H1 (cell line): ENCODE data around the gene PAQR4. TPM values are rescaled to one million over a fixed set of nuclear protein-coding genes. Genes with fewer than 3 reads are reported as not detected.
A peak's percentile ranks its signal among the peaks of the same experiment; 100 is the strongest.

Experiments used
- CTCF ChIA-PET: fragments of 300-600 bp; sonication (Branson Sonifier 250); formaldehyde crosslinking; loops from one replicate; lab custom pipeline; 2021; ENCODE audit not compliant: partially characterized antibody; lab: Charles Lee
- POLR2A ChIA-PET: fragments of 300-600 bp; sonication (Branson Sonifier 250); formaldehyde crosslinking; loops from one replicate; lab custom pipeline; 2021; ENCODE audit warnings: inconsistent platforms; ENCODE audit not compliant: partially characterized antibody; lab: Charles Lee
- DNase-seq, 2 experiments: peaks; one replicate each; pipeline versions ENCODE4 v3.0.0 to v3.0.0-alpha.2; 2010 to 2022; ENCODE audit warnings: low spot score in 2 of 2, low read depth in 1 of 2, mixed read lengths in 1 of 2
- FAIRE-seq: peaks from 2 replicates; lab custom pipeline; 2011; peaks lifted over from hg19 to GRCh38; lab: Jason Lieb, UNC
- H2AFZ ChIP-seq: 2 replicates; pipeline ENCODE4 v1.8.1; 2012; ENCODE audit warnings: low read length, inconsistent platforms
- H2AK5ac ChIP-seq: 2 replicates; pipeline ENCODE4 v1.6.1; 2013; ENCODE audit warnings: low read depth, low read length
- H2BK120ac ChIP-seq: replicated peaks from 2 replicates; pipeline ENCODE3; 2013; ENCODE audit warnings: low read depth, low read length, inconsistent platforms
- H2BK12ac ChIP-seq: 2 replicates; pipeline ENCODE4 v1.6.1; 2013; ENCODE audit warnings: low read depth, low read length
- H2BK15ac ChIP-seq: 2 replicates; pipeline ENCODE4 v1.6.1; 2013; ENCODE audit warnings: low read length
- H2BK20ac ChIP-seq: 2 replicates; pipeline ENCODE4 v1.6.1; 2013; ENCODE audit warnings: low read length
- H2BK5ac ChIP-seq: 2 replicates; pipeline ENCODE4 v1.6.1; 2013; ENCODE audit warnings: low read depth, low read length
- H3K14ac ChIP-seq: 2 replicates; pipeline ENCODE4 v1.6.1; 2013; ENCODE audit warnings: inconsistent platforms; ENCODE audit not compliant: insufficient read length
- H3K18ac ChIP-seq: 2 replicates; pipeline ENCODE4 v1.6.1; 2013; ENCODE audit warnings: low read length; ENCODE audit errors: extremely low read depth
- H3K23ac ChIP-seq: 2 replicates; pipeline ENCODE4 v1.6.1; 2013; ENCODE audit warnings: inconsistent platforms; ENCODE audit not compliant: insufficient read length
- H3K23me2 ChIP-seq: 2 replicates; pipeline ENCODE4 v1.6.1; 2013; ENCODE audit warnings: low read depth, low read length
- H3K27ac ChIP-seq: 2 replicates; pipeline ENCODE4 v1.6.1; 2011; ENCODE audit warnings: low read depth, low read length, inconsistent platforms
- H3K27me3 ChIP-seq, 4 experiments: replicated peaks in 1 of 4; 1 replicate in 1 of 4; 2 replicates in 3 of 4; pipeline versions ENCODE4 v1.6.1 to v1.8.1; 2011 to 2013; ENCODE audit warnings: low read length in 3 of 4, mild to moderate bottlenecking in 3 of 4, inconsistent platforms in 2 of 4, mixed read lengths in 2 of 4, moderate library complexity in 1 of 4; ENCODE audit not compliant: control insufficient read depth in 3 of 4, insufficient read depth in 3 of 4; ENCODE audit errors: extremely low read depth in 1 of 4
- H3K36me3 ChIP-seq, 4 experiments: 2 replicates each; pipeline versions ENCODE4 v1.6.1 to v1.8.1; 2011 to 2013; ENCODE audit warnings: mild to moderate bottlenecking in 4 of 4, low read length in 3 of 4, moderate library complexity in 2 of 4, control low read depth in 1 of 4, inconsistent platforms in 1 of 4; ENCODE audit not compliant: insufficient read depth in 4 of 4, control insufficient read depth in 2 of 4
- H3K4ac ChIP-seq: replicated peaks from 2 replicates; pipeline ENCODE3; 2013; ENCODE audit warnings: low read length, low read depth, mixed read lengths, inconsistent platforms; ENCODE audit not compliant: insufficient read length
- H3K4me1 ChIP-seq, 4 experiments: replicated peaks in 1 of 4; 1 replicate in 1 of 4; 2 replicates in 3 of 4; pipeline versions ENCODE4 v1.6.1 to v1.8.1; 2011 to 2013; ENCODE audit warnings: low read length in 3 of 4, inconsistent platforms in 2 of 4, mixed read lengths in 1 of 4; ENCODE audit not compliant: insufficient read depth in 4 of 4, control insufficient read depth in 3 of 4
- H3K4me2 ChIP-seq, 2 experiments: 2 replicates each; pipeline versions ENCODE4 v1.6.1 to v1.8.1; 2011 to 2013; ENCODE audit warnings: low read depth in 2 of 2, low read length in 2 of 2, control low read depth in 1 of 2, inconsistent platforms in 1 of 2, mild to moderate bottlenecking in 1 of 2; ENCODE audit not compliant: insufficient read depth in 1 of 2
- H3K4me3 ChIP-seq, 4 experiments: fragments of 200-600, 300-600 bp in 1 of 4; sonication (generic), shearing (Covaris generic), sonication (Bioruptor Twin) in 1 of 4; 2 replicates each; pipeline versions ENCODE4 v1.5.1 to v1.8.1; 2011 to 2016; ENCODE audit warnings: low read length in 4 of 4, low read depth in 3 of 4, control low read depth in 2 of 4, inconsistent platforms in 2 of 4, mild to moderate bottlenecking in 2 of 4, mixed read lengths in 1 of 4, moderate library complexity in 1 of 4; ENCODE audit not compliant: insufficient read depth in 2 of 4; ENCODE audit errors: extremely low read depth in 1 of 4
- H3K56ac ChIP-seq: replicated peaks from 2 replicates; pipeline ENCODE3; 2013; ENCODE audit warnings: low read depth, mild to moderate bottlenecking, mixed read lengths, low read length, inconsistent platforms; ENCODE audit not compliant: insufficient read length
- H3K79me1 ChIP-seq: 2 replicates; pipeline ENCODE4 v1.6.1; 2013; ENCODE audit warnings: low read depth, low read length, control low read depth
- H3K79me2 ChIP-seq, 2 experiments: 2 replicates each; pipeline versions ENCODE4 v1.6.1 to v1.8.1; 2012 to 2013; ENCODE audit warnings: low read length in 2 of 2, mild to moderate bottlenecking in 2 of 2, inconsistent platforms in 1 of 2; ENCODE audit not compliant: insufficient read depth in 2 of 2, control insufficient read depth in 1 of 2
- H3K9ac ChIP-seq, 4 experiments: replicated peaks in 1 of 4; 1 replicate in 1 of 4; 2 replicates in 3 of 4; pipeline versions ENCODE4 v1.6.1 to v1.8.1; 2011 to 2013; ENCODE audit warnings: low read depth in 3 of 4, low read length in 3 of 4, control low read depth in 2 of 4, mild to moderate bottlenecking in 2 of 4, moderate library complexity in 2 of 4, inconsistent platforms in 1 of 4; ENCODE audit errors: extremely low read depth in 1 of 4
- H3K9me3 ChIP-seq, 2 experiments: 2 replicates each; pipeline versions ENCODE4 v1.6.1 to v1.8.1; 2012 to 2013; ENCODE audit warnings: mild to moderate bottlenecking in 2 of 2, moderate library complexity in 2 of 2, control low read depth in 1 of 2, inconsistent platforms in 1 of 2, low read depth in 1 of 2, low read length in 1 of 2, mixed read lengths in 1 of 2; ENCODE audit not compliant: insufficient read depth in 2 of 2
- H4K20me1 ChIP-seq, 2 experiments: replicated peaks in 1 of 2; 2 replicates each; pipeline versions ENCODE3 to v1.8.1; 2011 to 2013; ENCODE audit warnings: inconsistent platforms in 2 of 2, low read length in 2 of 2, mild to moderate bottlenecking in 1 of 2; ENCODE audit not compliant: insufficient read depth in 2 of 2, control insufficient read depth in 1 of 2
- H4K5ac ChIP-seq: 2 replicates; pipeline ENCODE4 v1.6.1; 2013; ENCODE audit warnings: low read length, low read depth, mixed read lengths, inconsistent platforms; ENCODE audit not compliant: insufficient read length
- H4K8ac ChIP-seq: 2 replicates; pipeline ENCODE4 v1.8.0; 2013; ENCODE audit warnings: mild to moderate bottlenecking, moderate library complexity, low read length, inconsistent platforms; ENCODE audit not compliant: insufficient read depth; ENCODE audit errors: extremely low read depth
- H4K91ac ChIP-seq: replicated peaks from 2 replicates; pipeline ENCODE3; 2013; ENCODE audit warnings: low read length, mixed read lengths, inconsistent platforms; ENCODE audit not compliant: insufficient read length
- CHD2 ChIP-seq: IDR thresholded peaks from 2 replicates; pipeline ENCODE4 v1.6.1; 2012; ENCODE audit warnings: low read length, improper control_type of control experiment
- PHF8 ChIP-seq: fragments of 200-600 bp; sonication (generic); conservative IDR thresholded peaks from 2 replicates; pipeline ENCODE4 v1.7.1; 2012; ENCODE audit warnings: low read depth, mild to moderate bottlenecking, inconsistent platforms, low read length, moderate library complexity
- POLR2AphosphoS5 ChIP-seq: IDR thresholded peaks from 2 replicates; pipeline ENCODE4 v1.6.1; 2011; ENCODE audit warnings: low read depth, low read length
- RBBP5 ChIP-seq: IDR thresholded peaks from 2 replicates; pipeline ENCODE4 v1.7.1; 2012; ENCODE audit warnings: low read depth, mild to moderate bottlenecking, inconsistent platforms, low read length, moderate library complexity, borderline replicate concordance
- SIN3A ChIP-seq, 2 experiments: IDR thresholded peaks in 1 of 2; conservative IDR thresholded peaks in 1 of 2; 2 replicates each; pipeline ENCODE4 v1.6.1; 2011 to 2012; ENCODE audit warnings: low read length in 2 of 2, improper control_type of control experiment in 1 of 2, low read depth in 1 of 2, mild to moderate bottlenecking in 1 of 2
- SP1 ChIP-seq: IDR thresholded peaks from 2 replicates; pipeline ENCODE4 v1.6.1; 2011; ENCODE audit warnings: low read depth, low read length
- YY1 ChIP-seq: IDR thresholded peaks from 2 replicates; pipeline ENCODE4 v1.6.1; 2011; ENCODE audit warnings: low read depth, mild to moderate bottlenecking, low read length
- WGBS, 2 experiments: shearing (Covaris generic) in 1 of 2; methylation state at CpG; one replicate each; pipeline versions ENCODE4 v1.1.6 to v1.1.7; 2013 to 2015; ENCODE audit warnings: low lambda C conversion rate in 2 of 2, mixed read lengths in 2 of 2, inconsistent platforms in 1 of 2, low coverage in 1 of 2, missing lambda C conversion rate in 1 of 2; ENCODE audit not compliant: insufficient replicate concordance in 2 of 2, insufficient coverage in 1 of 2, insufficient read length in 1 of 2; ENCODE audit errors: extremely low coverage in 1 of 2, missing lambda C conversion rate in 1 of 2; 5-methylcytosine and 5-hydroxymethylcytosine counted together
- polyA plus RNA-seq, 7 experiments: library from polyadenylated mRNA; depleted of rRNA in 3 of 7; stranded (reverse) in 5 of 7; unstranded in 2 of 7; fragments of >200 nt in 5 of 7; fragments of 200-250 nt in 2 of 7; gene quantifications; 1 replicate in 5 of 7; 2 replicates in 1 of 7; 4 replicates in 1 of 7; pipeline versions ENCODE4 v1.2.1 to v1.2.3, GENCODE V29; 2011 to 2013; ENCODE audit warnings: missing spikeins in 2 of 7, mixed read lengths in 2 of 7
- total RNA-seq: library from RNA; stranded (reverse); fragmentation: NEBNext Ultra II Directional; extraction: Animal tissue kit (Norgen Biotek cat#: 25700); gene quantifications from 2 replicates; pipeline ENCODE4 v1.2.1, GENCODE V29; 2021

PAQR4 gene
- total and polyA plus RNA-seq, 2 of the 8 experiments (the other 6 are each of a cell fraction or from before 2014, with no cell fraction given) = 28.2 to 34.6 TPM

DNA sequence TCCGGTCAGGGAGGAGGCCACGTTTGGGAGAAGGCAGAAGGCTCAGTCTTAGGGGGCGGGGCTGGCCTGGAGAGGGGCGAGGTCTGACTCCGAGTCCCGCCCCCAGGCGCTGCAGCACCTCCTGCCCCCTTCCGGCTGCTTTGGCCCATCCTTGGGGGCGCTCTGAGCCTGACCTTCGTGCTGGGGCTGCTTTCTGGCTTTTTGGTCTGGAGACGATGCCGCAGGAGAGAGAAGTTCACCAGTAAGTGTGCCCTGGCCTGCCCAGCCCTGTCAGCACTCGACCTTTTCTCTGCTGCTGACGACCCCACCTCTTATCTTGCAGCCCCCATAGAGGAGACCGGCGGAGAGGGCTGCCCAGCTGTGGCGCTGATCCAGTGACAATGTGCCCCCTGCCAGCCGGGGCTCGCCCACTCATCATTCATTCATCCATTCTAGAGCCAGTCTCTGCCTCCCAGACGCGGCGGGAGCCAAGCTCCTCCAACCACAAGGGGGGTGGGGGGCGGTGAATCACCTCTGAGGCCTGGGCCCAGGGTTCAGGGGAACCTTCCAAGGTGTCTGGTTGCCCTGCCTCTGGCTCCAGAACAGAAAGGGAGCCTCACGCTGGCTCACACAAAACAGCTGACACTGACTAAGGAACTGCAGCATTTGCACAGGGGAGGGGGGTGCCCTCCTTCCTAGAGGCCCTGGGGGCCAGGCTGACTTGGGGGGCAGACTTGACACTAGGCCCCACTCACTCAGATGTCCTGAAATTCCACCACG is 52.5 kb downstream of the PAQR4 start:
- H3K23ac ChIP-seq = no peak overlapping the region
- DNase-seq = peak; percentile 77 to 81
- peak overlapping the region; percentile 99 for H3K4ac ChIP-seq
- peaks cover 8 to 14% of the 10 kb centered on the region in 2 experiments for H3K79me2 ChIP-seq
- H4K8ac ChIP-seq = peak overlapping the region; percentile 71
- 2% methylated on average over 21 of the region's 25 CpGs; no CpG with 5 or more reads in 1 of the 2 experiments for WGBS, 2 experiments
- ChIA-PET CTCF (interaction anchor here (1.0 to 23.8 kb wide), 13 partner anchors 10 to 104 kb away, joined by 3 to 639 read pairs (median 6); partner anchors contain the start of genes CLDN9 and ZSCAN10), POLR2A (interaction anchor here (0.6 to 35.7 kb wide), 15 partner anchors 5 to 997 kb away, joined by 3 to 1808 read pairs (median 11); partner anchors contain the start of genes BICDL2, CLDN6, CLDN9 and HCFC1R1)
- H3K14ac ChIP-seq = no peak overlapping the region
- peak overlapping the region; percentile 95 for H4K5ac ChIP-seq
- H3K79me1 ChIP-seq = no peaks in the 10 kb centered on the region
- H3K4me3 ChIP-seq = peak overlapping the region; percentile 74 to 97 (median 94)
- no peak overlapping the region for H2BK120ac ChIP-seq
- H4K91ac ChIP-seq = peak overlapping the region; percentile 8
- peaks cover 5 to 22% of the 10 kb centered on the region in 2 experiments for H4K20me1 ChIP-seq
- peaks cover 0 to 20% (median 18%) of the 10 kb centered on the region in 4 experiments; a peak in 6 of 7 replicates for H3K4me1 ChIP-seq
- H2BK20ac ChIP-seq = no peak overlapping the region
- H2AK5ac ChIP-seq = no peak overlapping the region; the same call in 1 of the 2 replicates
- no peak overlapping the region for H2AFZ ChIP-seq
- H3K9me3 ChIP-seq = no peaks in the 10 kb centered on the region
- peak overlapping the region; percentile 83 to 88 for H3K4me2 ChIP-seq
- peak overlapping the region; percentile 94 for H2BK5ac ChIP-seq
- peak overlapping the region; percentile 83 for H3K27ac ChIP-seq
- 0 out of 2 replicates have a peak overlapping the region, but pooled peaks have one; percentile 40 for H2BK15ac ChIP-seq
- peak overlapping the region; percentile 33; the same call in 1 of the 2 replicates for H2BK12ac ChIP-seq
- no peaks in the 10 kb centered on the region for H3K27me3 ChIP-seq
- H3K23me2 ChIP-seq = peaks cover 24% of the 10 kb centered on the region; the same call in 1 of the 2 replicates
- no peak overlapping the region for H3K56ac ChIP-seq
- H3K36me3 ChIP-seq = peaks cover 0 to 12% (median 7%) of the 10 kb centered on the region in 4 experiments; a peak in 7 of 8 replicates
- peak overlapping the region; percentile 85 for H3K18ac ChIP-seq
- peak overlapping the region; percentile 39 to 66 (median 62); a peak in 6 of 7 replicates for H3K9ac ChIP-seq
- FAIRE-seq = no peak
- TF ChIP-seq SP1 = peak; percentile 66; the same call in 1 of the 2 replicates
- TF ChIP-seq CHD2 = no peak; the same call in 1 of the 2 replicates
- 0 out of 2 replicates have a peak, but pooled peaks have one; percentile 48 for TF ChIP-seq YY1
- TF ChIP-seq PHF8 = no peak
- TF ChIP-seq POLR2AphosphoS5 = peak; percentile 55
- peak; percentile 72 to 74; a peak in 1 of 4 replicates for TF ChIP-seq SIN3A (conservative IDR thresholded peaks at IDR 0.05 in 1 of 2, IDR thresholded peaks at IDR 0.05 in 1 of 2; ENCODE audit: low read depth in 1 of 2, low read length in 2 of 2)
- TF ChIP-seq RBBP5 = no peak; the same call in 1 of the 2 replicates
